GM21526 (cell line): ENCODE data around the gene IQCE.
"Not testable (repeated sequence)": the region's sequence is repeated elsewhere in the genome, so short reads cannot be mapped to it uniquely, and the experiment has no call there.

Experiments
- ATAC-seq: cut with Tn5 transposase; IDR thresholded peaks from one replicate; pipeline ENCODE4 v1.9.1; 2021; ENCODE audit warnings: moderate library complexity; ENCODE audit not compliant: unreplicated experiment, low FRiP score

The IQCE gene

GRCh38 chr7:2596464-2597272 lies 37.9 kb downstream of the IQCE start:
- ATAC-seq = no peak

GRCh38 chr7:2597273-2597640 lies 38.5 kb downstream of the IQCE start:
- ATAC-seq = no peak

- ATAC-seq = no peak
Measured at GRCh38 chr7:2598154-2598823, 39.5 kb downstream of the IQCE start.

GRCh38 chr7:2601065-2601464 lies 42.3 kb downstream of the IQCE start:
- no peak for ATAC-seq

GRCh38 chr7:2601907-2602306 lies 43.1 kb downstream of the IQCE start:
- ATAC-seq = no peak

GRCh38 chr7:2602406-2603043 lies 43.7 kb downstream of the IQCE start:
- no peak for ATAC-seq

- no peak for ATAC-seq
Measured at GRCh38 chr7:2603044-2603965, 44.5 kb downstream of the IQCE start.

- no peak for ATAC-seq
Measured at GRCh38 chr7:2604608-2605174, 45.9 kb downstream of the IQCE start.

GRCh38 chr7:2605608-2606538 lies 47.1 kb downstream of the IQCE start:
- ATAC-seq = no peak

GRCh38 chr7:2606539-2606936 lies 47.8 kb downstream of the IQCE start:
- no peak for ATAC-seq

- ATAC-seq = no peak
Measured at GRCh38 chr7:2607122-2607922, 48.5 kb downstream of the IQCE start.

- ATAC-seq = no peak
Measured at GRCh38 chr7:2607923-2608904, 49.4 kb downstream of the IQCE start.

GRCh38 chr7:2608921-2609411 lies 50.2 kb downstream of the IQCE start:
- no peak for ATAC-seq

- ATAC-seq = not testable (repeated sequence)
Measured at GRCh38 chr7:2609646-2610045, 50.9 kb downstream of the IQCE start.

GRCh38 chr7:2610466-2610865 lies 51.7 kb downstream of the IQCE start:
- ATAC-seq = no peak

GRCh38 chr7:2610898-2611297 lies 52.1 kb downstream of the IQCE start:
- no peak for ATAC-seq

- no peak for ATAC-seq
Measured at GRCh38 chr7:2611401-2611800, 52.6 kb downstream of the IQCE start.
